ENCODE data around the gene LRMDA.

DNA sequence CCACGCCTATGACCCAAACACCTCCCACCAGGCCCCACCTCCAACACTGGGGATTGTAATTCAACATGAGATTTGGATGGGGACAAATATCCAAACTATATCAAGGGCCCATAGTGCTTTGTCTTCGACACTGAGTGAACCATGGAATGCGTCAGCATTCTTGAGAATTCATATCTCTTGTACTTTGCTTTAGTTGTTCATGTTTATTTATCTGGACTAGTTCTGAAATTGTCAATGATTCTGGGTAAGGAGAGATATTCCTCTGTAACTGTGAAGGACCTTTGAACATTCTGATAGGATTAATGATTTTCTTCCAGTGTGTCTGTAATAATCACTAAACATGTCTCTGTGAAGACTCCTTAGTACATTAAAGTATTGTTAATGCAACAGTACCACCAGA is 374.8 kb downstream of the LRMDA start:
- TF ChIP-seq, protein P1, sequence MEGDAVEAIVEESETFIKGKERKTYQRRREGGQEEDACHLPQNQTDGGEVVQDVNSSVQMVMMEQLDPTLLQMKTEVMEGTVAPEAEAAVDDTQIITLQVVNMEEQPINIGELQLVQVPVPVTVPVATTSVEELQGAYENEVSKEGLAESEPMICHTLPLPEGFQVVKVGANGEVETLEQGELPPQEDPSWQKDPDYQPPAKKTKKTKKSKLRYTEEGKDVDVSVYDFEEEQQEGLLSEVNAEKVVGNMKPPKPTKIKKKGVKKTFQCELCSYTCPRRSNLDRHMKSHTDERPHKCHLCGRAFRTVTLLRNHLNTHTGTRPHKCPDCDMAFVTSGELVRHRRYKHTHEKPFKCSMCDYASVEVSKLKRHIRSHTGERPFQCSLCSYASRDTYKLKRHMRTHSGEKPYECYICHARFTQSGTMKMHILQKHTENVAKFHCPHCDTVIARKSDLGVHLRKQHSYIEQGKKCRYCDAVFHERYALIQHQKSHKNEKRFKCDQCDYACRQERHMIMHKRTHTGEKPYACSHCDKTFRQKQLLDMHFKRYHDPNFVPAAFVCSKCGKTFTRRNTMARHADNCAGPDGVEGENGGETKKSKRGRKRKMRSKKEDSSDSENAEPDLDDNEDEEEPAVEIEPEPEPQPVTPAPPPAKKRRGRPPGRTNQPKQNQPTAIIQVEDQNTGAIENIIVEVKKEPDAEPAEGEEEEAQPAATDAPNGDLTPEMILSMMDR (conservative IDR thresholded peaks at IDR 0.05; ENCODE audit: low read depth, low read length) = no peak
- TF ChIP-seq EZH2 (IDR thresholded peaks at IDR 0.05; ENCODE audit: borderline replicate concordance, low read depth, low read length, poor library complexity, severe bottlenecking) = no peak
